22Rv1 (cell line): ENCODE results near the gene UNC13B.

Experiments used
- ZFX ChIP-seq: fragments of 450-650 bp; IDR thresholded peaks from 2 replicates; pipeline ENCODE4 v1.6.1; 2017; ENCODE audit warnings: antibody characterized with exemption, borderline replicate concordance
- TF ChIP-seq, protein P1 (sequence below): fragments of 450-650 bp; IDR thresholded peaks from 2 replicates; pipeline ENCODE4 v1.5.1; 2017; ENCODE audit warnings: mild to moderate bottlenecking

DNA sequence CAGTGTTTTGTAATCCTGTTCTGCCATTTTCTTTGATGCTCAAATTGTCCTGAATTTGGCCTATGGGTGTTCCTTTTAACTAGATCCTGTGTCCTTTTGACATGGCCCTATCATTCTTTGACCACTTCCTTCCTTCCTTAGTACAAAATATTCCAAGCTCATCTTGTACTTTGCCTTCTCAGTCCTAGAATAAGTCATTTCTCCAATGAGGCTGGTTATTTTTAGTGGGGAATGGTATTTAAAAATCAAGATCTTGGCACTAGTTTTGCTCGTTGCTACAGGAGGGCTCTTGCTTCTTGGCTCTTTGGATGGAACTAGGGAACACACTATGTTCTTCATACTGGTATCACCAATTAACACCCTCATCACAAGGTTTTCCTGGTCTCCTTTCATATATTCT lies 108.1 kb downstream of the UNC13B start:
- no peak for TF ChIP-seq ZFX
- TF ChIP-seq, protein P1, sequence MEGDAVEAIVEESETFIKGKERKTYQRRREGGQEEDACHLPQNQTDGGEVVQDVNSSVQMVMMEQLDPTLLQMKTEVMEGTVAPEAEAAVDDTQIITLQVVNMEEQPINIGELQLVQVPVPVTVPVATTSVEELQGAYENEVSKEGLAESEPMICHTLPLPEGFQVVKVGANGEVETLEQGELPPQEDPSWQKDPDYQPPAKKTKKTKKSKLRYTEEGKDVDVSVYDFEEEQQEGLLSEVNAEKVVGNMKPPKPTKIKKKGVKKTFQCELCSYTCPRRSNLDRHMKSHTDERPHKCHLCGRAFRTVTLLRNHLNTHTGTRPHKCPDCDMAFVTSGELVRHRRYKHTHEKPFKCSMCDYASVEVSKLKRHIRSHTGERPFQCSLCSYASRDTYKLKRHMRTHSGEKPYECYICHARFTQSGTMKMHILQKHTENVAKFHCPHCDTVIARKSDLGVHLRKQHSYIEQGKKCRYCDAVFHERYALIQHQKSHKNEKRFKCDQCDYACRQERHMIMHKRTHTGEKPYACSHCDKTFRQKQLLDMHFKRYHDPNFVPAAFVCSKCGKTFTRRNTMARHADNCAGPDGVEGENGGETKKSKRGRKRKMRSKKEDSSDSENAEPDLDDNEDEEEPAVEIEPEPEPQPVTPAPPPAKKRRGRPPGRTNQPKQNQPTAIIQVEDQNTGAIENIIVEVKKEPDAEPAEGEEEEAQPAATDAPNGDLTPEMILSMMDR = no peak
